Left hindlimb (tissue), 1 donor: ENCODE data around the gene CCDC38.

Experiments
- DNase-seq: peaks from one replicate; pipeline ENCODE4 v3.0.0-alpha.2; 2018

Gene CCDC38

DNA sequence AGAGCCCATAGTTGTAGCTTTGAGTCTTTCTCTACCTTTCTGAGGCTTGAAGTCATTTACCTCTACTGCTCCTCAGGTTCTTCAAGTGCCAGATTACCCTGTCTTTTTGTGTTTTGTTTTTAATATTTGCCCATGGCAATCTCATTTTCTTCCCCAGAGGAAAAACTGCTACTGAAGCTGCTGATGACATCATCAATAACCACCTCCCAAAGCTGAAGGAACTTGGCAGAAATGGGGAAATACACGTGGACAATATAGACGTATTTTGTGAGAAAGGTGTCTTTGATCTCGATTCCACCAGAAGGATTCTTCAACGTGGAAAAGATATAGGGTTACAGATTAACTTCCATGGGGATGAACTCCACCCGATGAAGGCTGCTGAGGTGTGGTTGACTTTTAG, 17.8 kb upstream of the CCDC38 start:
- DNase-seq, result no peak

DNA sequence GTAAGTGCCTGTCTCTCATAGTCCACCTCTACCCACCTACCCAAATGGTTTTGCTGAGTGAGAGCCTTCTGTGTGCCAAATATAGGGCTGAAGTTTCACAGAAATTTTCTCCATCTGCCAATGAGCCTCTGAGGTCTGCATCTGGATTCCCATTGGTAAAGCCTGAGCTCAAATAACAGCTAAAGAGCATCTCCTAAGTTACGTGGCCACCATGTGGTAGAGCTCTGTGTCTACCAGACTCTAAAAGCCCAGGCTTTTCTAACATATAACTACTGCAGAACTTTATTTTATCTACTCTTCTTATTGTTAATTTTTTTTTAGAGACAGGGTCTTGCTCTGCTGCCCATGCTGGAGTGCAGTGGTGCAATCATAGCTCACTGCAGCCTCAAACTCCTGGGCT, 16.7 kb upstream of the CCDC38 start:
- DNase-seq, result no peak

DNA sequence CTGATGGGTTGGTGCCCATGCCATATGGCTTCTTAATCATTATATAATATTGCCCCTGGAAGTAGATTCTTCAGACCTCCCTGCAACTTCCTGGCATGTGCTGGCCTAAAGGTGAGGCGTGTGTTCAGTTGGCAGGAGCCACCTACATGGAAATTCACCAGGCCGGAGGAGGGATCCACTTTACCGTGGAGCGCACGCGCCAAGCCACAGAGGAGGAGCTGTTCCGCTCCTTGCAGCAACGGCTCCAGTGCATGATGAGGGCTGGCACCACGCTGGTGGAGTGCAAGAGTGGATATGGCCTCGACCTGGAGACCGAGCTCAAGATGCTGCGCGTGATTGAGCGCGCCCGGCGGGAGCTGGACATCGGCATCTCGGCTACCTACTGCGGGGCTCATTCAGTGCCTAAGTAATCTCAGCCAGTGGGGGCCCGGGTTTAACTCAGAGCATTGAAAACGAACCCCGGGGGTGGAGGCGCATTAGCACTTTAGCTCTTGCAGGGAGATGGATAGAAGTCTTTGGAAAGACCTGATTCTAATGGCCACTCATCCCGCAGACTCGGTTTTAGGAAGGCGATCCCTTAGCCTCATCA, 14.2 kb upstream of the CCDC38 start:
- no peak for DNase-seq

- no peak for DNase-seq
These were observed 13.2 kb upstream of the CCDC38 start for GRCh38 chr12:95955549-95956159.

- no peak for DNase-seq
These were observed 10.6 kb upstream of the CCDC38 start for GRCh38 chr12:95953000-95953399.

- DNase-seq, result no peak
These were observed 9.1 kb upstream of the CCDC38 start for GRCh38 chr12:95951515-95951914.

GRCh38 chr12:95949477-95950206, 7.2 kb upstream of the CCDC38 start:
- DNase-seq, result no peak

GRCh38 chr12:95944108-95944704, 1.8 kb upstream of the CCDC38 start:
- no peak for DNase-seq

- DNase-seq, result no peak
These were observed 972 bp upstream of the CCDC38 start, which contains the start of gene AMDHD1 for GRCh38 chr12:95943330-95943842. Gene AMDHD1, plus strand, starts transcription at chr12:95943331. Its CDS starts 68 bp downstream, at chr12:95943399.

GRCh38 chr12:95942101-95942523, 302 bp downstream of the CCDC38 start:
- no peak for DNase-seq

GRCh38 chr12:95940514-95940913, 1.9 kb downstream of the CCDC38 start:
- no peak for DNase-seq

GRCh38 chr12:95922231-95922630, 20.2 kb downstream of the CCDC38 start:
- DNase-seq, result no peak

- no peak for DNase-seq
These were observed 23.3 kb downstream of the CCDC38 start for GRCh38 chr12:95919110-95919509.

- no peak for DNase-seq
These were observed 24.0 kb downstream of the CCDC38 start for GRCh38 chr12:95918194-95918993.

- no peak for DNase-seq
These were observed 32.5 kb downstream of the CCDC38 start for GRCh38 chr12:95909871-95910270.

GRCh38 chr12:95908573-95908972, 33.8 kb downstream of the CCDC38 start:
- DNase-seq, result no peak

GRCh38 chr12:95898081-95898480, 44.3 kb downstream of the CCDC38 start:
- DNase-seq, result no peak

GRCh38 chr12:95896846-95897245, 45.6 kb downstream of the CCDC38 start:
- no peak for DNase-seq

GRCh38 chr12:95890958-95891357, 51.5 kb downstream of the CCDC38 start:
- DNase-seq, result no peak

DNA sequence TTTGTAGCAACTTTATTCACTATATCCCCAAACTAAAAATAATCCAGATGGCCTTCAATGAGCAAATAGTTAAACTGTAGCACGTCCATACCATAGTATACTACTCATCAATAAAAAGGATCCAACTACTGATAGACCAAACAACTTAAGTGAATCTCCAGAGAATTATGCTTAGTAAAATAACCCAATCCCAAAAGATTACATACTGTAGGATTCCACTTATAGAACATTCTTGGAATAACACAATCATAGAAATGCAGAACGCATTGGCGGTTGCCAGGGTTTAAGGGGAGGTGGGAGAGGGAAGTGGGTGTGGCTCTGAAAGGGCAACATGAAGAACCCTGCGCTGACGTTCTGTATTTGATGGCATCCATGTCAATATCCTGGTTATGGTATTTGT, 55.1 kb downstream of the CCDC38 start:
- DNase-seq, result no peak

- DNase-seq, result no peak
These were observed 57.4 kb downstream of the CCDC38 start for GRCh38 chr12:95884998-95885397.

DNA sequence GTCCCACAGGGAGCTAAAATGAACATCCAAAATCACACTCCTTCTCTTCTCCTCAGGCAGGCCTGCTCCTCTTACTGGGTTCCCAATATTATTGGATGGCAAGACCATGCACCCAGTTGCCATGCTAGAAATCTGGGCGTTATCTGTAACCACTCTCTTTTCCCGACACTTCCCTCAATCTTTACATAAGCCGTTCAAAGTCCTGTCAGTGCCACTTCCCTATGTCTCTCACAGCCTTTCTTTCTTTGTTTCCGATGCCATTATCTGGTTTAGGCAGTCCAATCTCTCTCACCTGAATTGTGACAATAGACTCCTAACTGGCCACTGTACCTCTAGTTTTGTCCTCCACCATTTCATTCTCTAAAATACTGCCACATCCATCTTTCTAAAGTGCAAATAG, 59.5 kb downstream of the CCDC38 start:
- DNase-seq, result no peak

GRCh38 chr12:95882080-95882479, 60.3 kb downstream of the CCDC38 start:
- no peak for DNase-seq
